Measurements from ENCODE around the gene CD47.

The CD47 gene

GRCh38 chr3:108090701-108091497 lies at the start of gene CD47:
Gene CD47 (minus strand): TSS chr3:108091031. CDS start chr3:108090908, 123 bp downstream.
- peaks cover 20% of the 10 kb centered on the region for H3K36me3 Mint-ChIP-seq (ENCODE audit: low read depth)
- H3K4me1 Mint-ChIP-seq (ENCODE audit: low read depth), result peaks cover 41% of the 10 kb centered on the region
- peak; percentile 96 for DNase-seq (ENCODE audit: low spot score)
- H3K4me3 Mint-ChIP-seq, result peak within 1 kb of the TSS; percentile 98
- H3K27me3 Mint-ChIP-seq (ENCODE audit: low read depth), result no peaks in the 10 kb centered on the region
- H3K9me3 Mint-ChIP-seq, result peaks cover 3% of the 10 kb centered on the region
- H3K27ac Mint-ChIP-seq, result peak within 1 kb of the TSS; percentile 100

DNA sequence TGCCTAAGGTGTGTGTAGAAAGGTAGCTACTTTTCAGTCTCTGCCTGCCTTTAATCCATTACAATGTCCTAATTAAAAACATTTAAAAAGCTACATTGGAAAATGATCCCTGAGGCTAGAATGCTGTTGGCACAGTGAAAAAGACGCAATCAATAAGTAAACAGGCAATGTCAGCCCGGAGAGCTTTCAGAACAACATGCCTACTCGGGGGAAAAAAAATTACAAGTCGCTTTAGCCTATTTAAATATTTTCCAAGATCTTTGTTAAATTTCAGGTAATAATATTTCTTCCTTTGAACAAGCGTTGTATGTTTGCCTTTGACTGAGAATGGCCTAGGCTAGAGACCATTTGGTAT lies 46.6 kb upstream of the CD47 start:
- Mint-ChIP-seq H3K4me1 (ENCODE audit: low read depth) (peaks cover 34% of the 10 kb centered on the region), H3K4me3 (no peak overlapping the region), H3K36me3 (ENCODE audit: low read depth) (peaks cover 67% of the 10 kb centered on the region), H3K27me3 (ENCODE audit: low read depth) (no peaks in the 10 kb centered on the region), H3K27ac (no peak overlapping the region), H3K9me3 (no peaks in the 10 kb centered on the region)
- no peak for DNase-seq (ENCODE audit: low spot score)

- no peak for DNase-seq (ENCODE audit: low spot score)
- H3K27me3 Mint-ChIP-seq (ENCODE audit: low read depth), result no peaks in the 10 kb centered on the region
- peaks cover 63% of the 10 kb centered on the region for H3K36me3 Mint-ChIP-seq (ENCODE audit: low read depth)
- H3K9me3 Mint-ChIP-seq, result no peaks in the 10 kb centered on the region
- peaks cover 36% of the 10 kb centered on the region for H3K4me1 Mint-ChIP-seq (ENCODE audit: low read depth)
- H3K4me3 Mint-ChIP-seq, result no peak overlapping the region
- no peak overlapping the region for H3K27ac Mint-ChIP-seq
These were observed 46.0 kb upstream of the CD47 start for GRCh38 chr3:108136561-108137459.

DNA sequence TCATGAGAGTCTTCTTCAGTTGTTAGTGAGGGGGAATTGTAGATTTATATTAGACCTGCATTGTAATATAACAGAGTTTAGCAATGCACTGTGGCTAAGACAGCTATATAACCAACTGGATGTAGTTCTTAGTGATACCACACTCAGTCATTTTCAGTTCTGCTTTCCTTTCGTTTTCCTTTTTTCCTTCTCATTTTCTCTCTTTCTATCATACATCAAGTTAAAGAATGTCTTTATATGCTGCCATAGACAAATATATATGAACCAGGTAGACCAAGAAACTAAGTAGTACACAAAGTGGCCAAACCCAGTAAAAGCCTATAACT lies 43.7 kb upstream of the CD47 start:
- DNase-seq (ENCODE audit: low spot score), result no peak
- Mint-ChIP-seq H3K4me3 (peak overlapping the region; percentile 75), H3K9me3 (no peaks in the 10 kb centered on the region), H3K27me3 (ENCODE audit: low read depth) (no peaks in the 10 kb centered on the region), H3K36me3 (ENCODE audit: low read depth) (peaks cover 69% of the 10 kb centered on the region), H3K4me1 (ENCODE audit: low read depth) (peaks cover 55% of the 10 kb centered on the region), H3K27ac (peak overlapping the region; percentile 83)

- Mint-ChIP-seq H3K4me1 (ENCODE audit: low read depth) (peaks cover 59% of the 10 kb centered on the region), H3K27me3 (ENCODE audit: low read depth) (no peaks in the 10 kb centered on the region), H3K9me3 (peaks cover 5% of the 10 kb centered on the region), H3K27ac (peak overlapping the region; percentile 83), H3K4me3 (peak overlapping the region; percentile 75), H3K36me3 (ENCODE audit: low read depth) (peaks cover 70% of the 10 kb centered on the region)
- DNase-seq (ENCODE audit: low spot score), result no peak
These were observed 43.2 kb upstream of the CD47 start for GRCh38 chr3:108133858-108134554.

GRCh38 chr3:108133048-108133369 lies 42.2 kb upstream of the CD47 start:
- Mint-ChIP-seq H3K9me3 (peaks cover 15% of the 10 kb centered on the region), H3K36me3 (ENCODE audit: low read depth) (peaks cover 74% of the 10 kb centered on the region), H3K4me1 (ENCODE audit: low read depth) (peaks cover 68% of the 10 kb centered on the region), H3K4me3 (peak overlapping the region; percentile 75), H3K27me3 (ENCODE audit: low read depth) (no peaks in the 10 kb centered on the region), H3K27ac (peak overlapping the region; percentile 48)
- DNase-seq (ENCODE audit: low spot score), result no peak

- H3K27me3 Mint-ChIP-seq (ENCODE audit: low read depth), result no peaks in the 10 kb centered on the region
- peaks cover 68% of the 10 kb centered on the region for H3K36me3 Mint-ChIP-seq (ENCODE audit: low read depth)
- peaks cover 18% of the 10 kb centered on the region for H3K9me3 Mint-ChIP-seq
- peak overlapping the region; percentile 6 for H3K27ac Mint-ChIP-seq
- peak overlapping the region; percentile 75 for H3K4me3 Mint-ChIP-seq
- H3K4me1 Mint-ChIP-seq (ENCODE audit: low read depth), result peaks cover 74% of the 10 kb centered on the region
- no peak for DNase-seq (ENCODE audit: low spot score)
These were observed 40.8 kb upstream of the CD47 start for GRCh38 chr3:108131475-108132134.

DNA sequence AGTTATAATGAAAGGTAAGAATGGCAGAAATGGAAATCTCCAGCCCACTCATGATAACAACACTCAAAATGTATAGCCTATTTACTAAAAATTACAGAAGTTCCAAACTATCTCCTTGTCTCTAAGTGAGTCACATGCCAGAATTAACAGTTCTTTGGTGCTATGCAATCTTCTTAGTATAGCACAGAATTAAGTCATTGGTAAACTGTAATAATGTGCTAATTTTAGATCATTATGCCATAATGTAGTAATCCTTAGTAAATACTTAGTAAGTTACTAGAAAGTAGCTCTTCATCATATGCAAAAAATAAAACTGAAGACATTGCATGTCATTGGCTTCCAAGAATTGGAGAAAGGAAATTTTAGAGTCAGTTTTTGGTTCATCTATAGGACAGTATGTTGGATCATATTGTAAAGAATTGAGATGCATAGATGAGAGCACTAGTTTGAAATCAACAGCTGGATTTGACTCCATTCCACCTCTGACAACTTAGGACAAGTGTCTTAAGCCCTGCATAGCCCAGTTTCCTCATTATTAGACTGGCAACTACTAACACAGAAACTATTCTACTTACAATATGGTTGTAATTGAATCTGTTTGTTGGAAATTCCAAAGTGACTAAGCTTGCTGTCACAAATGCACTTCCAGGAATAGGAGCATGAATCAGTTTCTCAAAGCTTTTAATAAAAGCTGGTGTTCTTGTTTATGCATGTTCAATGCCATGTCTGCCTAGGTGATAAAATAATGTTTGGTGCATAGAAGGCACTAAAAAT lies 40.1 kb upstream of the CD47 start:
- Mint-ChIP-seq H3K4me1 (ENCODE audit: low read depth) (peaks cover 77% of the 10 kb centered on the region), H3K36me3 (ENCODE audit: low read depth) (peaks cover 65% of the 10 kb centered on the region), H3K9me3 (peaks cover 18% of the 10 kb centered on the region), H3K27me3 (ENCODE audit: low read depth) (no peaks in the 10 kb centered on the region), H3K27ac (peak overlapping the region; percentile 48), H3K4me3 (peak overlapping the region; percentile 23)
- DNase-seq (ENCODE audit: low spot score), result no peak

DNA sequence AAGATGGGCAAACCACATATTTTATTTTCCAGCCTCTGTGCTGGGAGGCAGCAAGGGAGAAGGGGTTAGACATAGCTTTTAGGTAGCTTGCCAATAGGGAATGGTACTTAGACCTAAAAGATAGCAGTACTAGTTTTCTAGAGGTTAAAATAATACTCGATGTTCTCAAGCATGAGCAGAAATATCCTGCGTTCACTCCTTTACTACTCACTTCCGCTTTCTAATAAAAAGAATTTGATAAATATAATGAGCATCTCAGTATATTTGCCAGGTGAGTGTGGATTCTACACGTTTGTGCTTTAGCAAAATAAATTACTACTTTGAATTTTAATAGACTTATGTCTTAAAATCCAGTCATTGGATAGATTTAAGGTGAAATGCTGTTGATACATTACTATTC lies 39.4 kb upstream of the CD47 start:
- no peak overlapping the region for H3K4me3 Mint-ChIP-seq
- H3K27ac Mint-ChIP-seq, result no peak overlapping the region
- H3K9me3 Mint-ChIP-seq, result peaks cover 18% of the 10 kb centered on the region
- DNase-seq (ENCODE audit: low spot score), result no peak
- peaks cover 75% of the 10 kb centered on the region for H3K4me1 Mint-ChIP-seq (ENCODE audit: low read depth)
- peaks cover 61% of the 10 kb centered on the region for H3K36me3 Mint-ChIP-seq (ENCODE audit: low read depth)
- H3K27me3 Mint-ChIP-seq (ENCODE audit: low read depth), result no peaks in the 10 kb centered on the region

GRCh38 chr3:108127301-108127988 lies 36.6 kb upstream of the CD47 start:
- H3K4me3 Mint-ChIP-seq, result peak overlapping the region; percentile 87
- no peaks in the 10 kb centered on the region for H3K27me3 Mint-ChIP-seq (ENCODE audit: low read depth)
- peaks cover 67% of the 10 kb centered on the region for H3K4me1 Mint-ChIP-seq (ENCODE audit: low read depth)
- H3K9me3 Mint-ChIP-seq, result peaks cover 18% of the 10 kb centered on the region
- DNase-seq (ENCODE audit: low spot score), result peak; percentile 56
- peak overlapping the region; percentile 97 for H3K27ac Mint-ChIP-seq
- peaks cover 47% of the 10 kb centered on the region for H3K36me3 Mint-ChIP-seq (ENCODE audit: low read depth)

DNA sequence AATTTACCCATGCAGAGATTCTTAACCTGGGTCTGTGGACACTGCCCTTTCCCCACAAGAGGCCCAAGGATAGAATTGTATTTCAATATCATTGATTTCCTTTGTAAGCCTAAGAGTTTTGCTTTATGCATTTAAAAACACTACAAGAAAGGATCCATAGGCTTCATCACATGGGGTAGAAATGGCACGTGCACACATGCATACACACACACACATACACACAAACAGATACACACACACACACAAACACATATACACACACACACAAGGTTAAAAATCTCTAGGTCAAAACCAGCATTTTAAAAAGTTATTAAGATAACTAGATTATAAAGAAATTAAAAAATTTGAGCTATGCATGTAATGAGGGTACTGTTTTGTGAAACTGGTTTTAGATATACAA lies 35.5 kb upstream of the CD47 start:
- Mint-ChIP-seq H3K27ac (peak overlapping the region; percentile 89), H3K4me3 (peak overlapping the region; percentile 86)

DNA sequence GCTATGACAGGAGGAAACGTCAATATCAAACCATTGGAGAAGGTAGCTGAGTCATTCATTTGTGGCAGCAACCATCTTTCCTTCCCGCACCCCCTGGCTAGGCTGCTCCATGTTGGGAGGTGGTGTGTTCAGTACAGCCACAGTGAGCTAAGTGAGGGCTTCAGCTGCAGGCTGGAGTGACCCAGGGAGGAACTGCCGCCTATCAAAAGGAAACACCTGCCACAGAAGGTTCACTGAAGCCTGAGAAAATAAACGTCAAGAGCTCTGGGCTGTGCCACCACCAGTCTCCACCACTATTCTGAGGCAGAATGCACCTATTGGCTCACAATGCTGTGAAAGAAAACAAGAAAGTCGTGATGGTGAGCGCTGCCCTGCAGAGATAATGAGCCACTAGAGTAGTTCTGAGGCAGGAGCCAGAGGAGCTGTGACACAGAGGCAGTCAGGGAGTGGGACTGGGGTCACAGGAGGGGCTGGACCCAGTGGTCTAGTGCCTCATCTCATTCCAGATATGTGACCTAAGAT lies 34.8 kb upstream of the CD47 start:
- no peaks in the 10 kb centered on the region for H3K27me3 Mint-ChIP-seq (ENCODE audit: low read depth)
- H3K36me3 Mint-ChIP-seq (ENCODE audit: low read depth), result peaks cover 33% of the 10 kb centered on the region
- peak overlapping the region; percentile 86 for H3K4me3 Mint-ChIP-seq
- H3K9me3 Mint-ChIP-seq, result peaks cover 18% of the 10 kb centered on the region
- peak; percentile 54 for DNase-seq (ENCODE audit: low spot score)
- peak overlapping the region; percentile 89 for H3K27ac Mint-ChIP-seq
- peaks cover 53% of the 10 kb centered on the region for H3K4me1 Mint-ChIP-seq (ENCODE audit: low read depth)

More for the DNA sequence above, 35.5 kb upstream of the CD47 start:
- peaks cover 40% of the 10 kb centered on the region for H3K36me3 Mint-ChIP-seq (ENCODE audit: low read depth)
- no peak for DNase-seq (ENCODE audit: low spot score)
- H3K27me3 Mint-ChIP-seq (ENCODE audit: low read depth), result no peaks in the 10 kb centered on the region
- peaks cover 58% of the 10 kb centered on the region for H3K4me1 Mint-ChIP-seq (ENCODE audit: low read depth)
- H3K9me3 Mint-ChIP-seq, result peaks cover 18% of the 10 kb centered on the region
